Sigmoid colon (tissue), 7 donors: ENCODE results near the gene LRRC2. TPM values are rescaled to one million over a fixed set of nuclear protein-coding genes. Genes with fewer than 3 reads are reported as not detected.

Experiments used
- DNase-seq: peaks from one replicate; pipeline ENCODE4 v3.0.0-alpha.2; 2019
- H3K27ac ChIP-seq, 4 donors: fragments of 200-600 bp; sonication (generic); one replicate each; pipeline ENCODE4 v1.5.1; 2016 to 2019; ENCODE audit warnings: mild to moderate bottlenecking in 1 of 4
- H3K27me3 ChIP-seq, 3 donors: fragments of 200-600 bp; sonication (generic); one replicate each; pipeline ENCODE4 v1.5.1; 2019; ENCODE audit warnings: mild to moderate bottlenecking in 1 of 3
- H3K36me3 ChIP-seq, 4 donors: fragments of 200-600 bp; sonication (generic); one replicate each; pipeline ENCODE4 v1.5.1; 2016 to 2019
- H3K4me1 ChIP-seq, 4 donors: fragments of 200-600 bp; sonication (generic); one replicate each; pipeline ENCODE4 v1.5.1; 2017 to 2019
- H3K4me3 ChIP-seq, 4 donors: fragments of 200-600 bp; sonication (generic); one replicate each; pipeline ENCODE4 v1.5.1; 2017 to 2019; ENCODE audit warnings: mild to moderate bottlenecking in 2 of 4, moderate library complexity in 1 of 4
- H3K9me3 ChIP-seq, 4 donors: fragments of 200-600 bp in 3 of 4; sonication (generic) in 3 of 4; one replicate each; pipeline versions ENCODE4 v1.5.1 to v1.6.1; 2013 to 2019
- EP300 ChIP-seq, 4 donors: sonication (generic); formaldehyde crosslinking; IDR thresholded peaks; one replicate each; pipeline ENCODE4 v1.6.1; 2017; ENCODE audit warnings: antibody characterized with exemption in 4 of 4
- POLR2A ChIP-seq, 2 donors: fragments of 450-650 bp; IDR thresholded peaks; one replicate each; pipeline ENCODE4 v1.6.1; 2016; ENCODE audit warnings: antibody characterized with exemption in 2 of 2, mild to moderate bottlenecking in 2 of 2, moderate library complexity in 2 of 2
- POLR2AphosphoS5 ChIP-seq, 4 donors: sonication (generic); formaldehyde crosslinking; IDR thresholded peaks; one replicate each; pipeline ENCODE4 v1.6.1; 2017; ENCODE audit warnings: antibody characterized with exemption in 4 of 4
- intact Hi-C: fragments of 100-400 bp; cut with DNase I; formaldehyde crosslinking; loops from one replicate; pipeline ENCODE4 v1.15.1; 2023
- polyA plus RNA-seq, 3 donors: library from polyadenylated mRNA; stranded (reverse); fragments of 200-250 nt; gene quantifications; one replicate each; pipeline ENCODE4 v1.2.3, GENCODE V29; 2013
- total RNA-seq, 4 donors: library from RNA; depleted of rRNA; stranded (reverse); fragments of >200 nt; gene quantifications; one replicate each; pipeline ENCODE4 v1.1.0, GENCODE V29; 2016
- TF ChIP-seq, protein P1 (sequence below), 4 experiments: fragments of 450-650 bp in 3 of 4; fragments of 200-600 bp in 1 of 4; IDR thresholded peaks; one replicate each; pipeline ENCODE4 v1.5.1; 2016 to 2019; ENCODE audit warnings: antibody characterized with exemption in 4 of 4, mild to moderate bottlenecking in 3 of 4, moderate library complexity in 2 of 4
- donor health status: healthy with polysubstance abuse.
- donor health status: Bipolar disorder and iron deficiency.
- donor health status: healthy.

Gene LRRC2
- total and polyA plus RNA-seq, 7 donors, result 0.46 to 11.1 (median 3.6) TPM

DNA sequence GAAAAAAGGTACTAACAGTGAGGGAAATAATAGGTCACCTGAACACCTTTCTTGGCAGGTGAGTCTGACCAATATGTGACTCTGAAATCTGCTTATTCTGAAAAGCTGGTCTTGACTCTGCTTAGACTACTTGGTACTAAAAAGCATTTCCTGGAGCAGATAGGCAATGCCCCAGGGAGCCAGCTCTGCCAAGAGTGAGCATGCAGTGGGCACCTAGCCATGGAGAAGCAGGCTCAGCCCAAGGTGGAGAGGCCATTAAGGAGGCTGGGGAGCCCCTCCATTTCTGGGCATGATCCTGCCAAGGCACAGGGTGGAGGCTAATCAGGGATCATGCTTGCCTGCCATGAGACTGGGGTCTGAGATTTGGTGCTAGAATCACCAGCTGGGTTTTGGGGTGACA lies 99.8 kb downstream of the LRRC2 start:
- no peak overlapping the region for H3K27ac ChIP-seq
- H3K36me3 ChIP-seq, result no peaks in the 10 kb centered on the region
- TF ChIP-seq POLR2A (IDR thresholded peaks at IDR 0.05), result no peak
- no peak for TF ChIP-seq EP300 (IDR thresholded peaks at IDR 0.05)
- no peak for TF ChIP-seq POLR2AphosphoS5 (IDR thresholded peaks at IDR 0.05)
- TF ChIP-seq, protein P1, sequence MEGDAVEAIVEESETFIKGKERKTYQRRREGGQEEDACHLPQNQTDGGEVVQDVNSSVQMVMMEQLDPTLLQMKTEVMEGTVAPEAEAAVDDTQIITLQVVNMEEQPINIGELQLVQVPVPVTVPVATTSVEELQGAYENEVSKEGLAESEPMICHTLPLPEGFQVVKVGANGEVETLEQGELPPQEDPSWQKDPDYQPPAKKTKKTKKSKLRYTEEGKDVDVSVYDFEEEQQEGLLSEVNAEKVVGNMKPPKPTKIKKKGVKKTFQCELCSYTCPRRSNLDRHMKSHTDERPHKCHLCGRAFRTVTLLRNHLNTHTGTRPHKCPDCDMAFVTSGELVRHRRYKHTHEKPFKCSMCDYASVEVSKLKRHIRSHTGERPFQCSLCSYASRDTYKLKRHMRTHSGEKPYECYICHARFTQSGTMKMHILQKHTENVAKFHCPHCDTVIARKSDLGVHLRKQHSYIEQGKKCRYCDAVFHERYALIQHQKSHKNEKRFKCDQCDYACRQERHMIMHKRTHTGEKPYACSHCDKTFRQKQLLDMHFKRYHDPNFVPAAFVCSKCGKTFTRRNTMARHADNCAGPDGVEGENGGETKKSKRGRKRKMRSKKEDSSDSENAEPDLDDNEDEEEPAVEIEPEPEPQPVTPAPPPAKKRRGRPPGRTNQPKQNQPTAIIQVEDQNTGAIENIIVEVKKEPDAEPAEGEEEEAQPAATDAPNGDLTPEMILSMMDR (IDR thresholded peaks at IDR 0.05), result no peak
- intact Hi-C loops, result no loop called here
- H3K9me3 ChIP-seq, result no peaks in the 10 kb centered on the region
- no peak for DNase-seq
- H3K27me3 ChIP-seq, result peaks cover 5 to 32% (median 25%) of the 10 kb centered on the region in 3 donors
- no peaks in the 10 kb centered on the region for H3K4me1 ChIP-seq
- H3K4me3 ChIP-seq, result no peak overlapping the region

Other genes starting within 250 kb of the LRRC2 start
- 1 to 10 TPM; 1.1 to 3.1 (median 1.9) TPM for gene CCR2, start 212.2 kb downstream of the LRRC2 start, total RNA-seq
- 1 to 10 TPM in 2 of 3 donors, under 1 TPM in 1; 0.69 to 2.1 (median 1.2) TPM for gene CCR2, start 212.2 kb downstream of the LRRC2 start, polyA plus RNA-seq
- 1 to 10 TPM in 2 of 4 donors, under 1 TPM in 1, not detected in 1; 0.36 to 2.0 (median 1.2) TPM for gene CCR5, start 195.4 kb downstream of the LRRC2 start, total RNA-seq
- gene CCR5, start 195.4 kb downstream of the LRRC2 start, polyA plus RNA-seq, result 1 to 10 TPM in 1 of 3 donors, under 1 TPM in 2; 0.60 to 3.9 (median 0.69) TPM
- gene CCRL2, start 159.0 kb downstream of the LRRC2 start, total RNA-seq, result 1 to 10 TPM in 1 of 4 donors, under 1 TPM in 2, not detected in 1; 0.71 to 3.0 (median 0.99) TPM
- gene CCRL2, start 159.0 kb downstream of the LRRC2 start, polyA plus RNA-seq, result 10 to 100 TPM in 1 of 3 donors, 1 to 10 TPM in 2; 3.0 to 11.2 (median 4.4) TPM
- under 1 TPM in 3 of 4 donors, not detected in 1; 0.16 to 0.36 (median 0.28) TPM for gene LTF, start 101.4 kb downstream of the LRRC2 start, total RNA-seq
- 10 to 100 TPM in 1 of 3 donors, 1 to 10 TPM in 1, not detected in 1; 1.2 to 38.0 TPM for gene LTF, start 101.4 kb downstream of the LRRC2 start, polyA plus RNA-seq
- not detected for gene RTP3, start 68.3 kb downstream of the LRRC2 start, total RNA-seq
- not detected for gene RTP3, start 68.3 kb downstream of the LRRC2 start, polyA plus RNA-seq
- not detected for gene FAM240A, start 46.2 kb upstream of the LRRC2 start, total RNA-seq
- not detected for gene FAM240A, start 46.2 kb upstream of the LRRC2 start, polyA plus RNA-seq
- gene ALS2CL, start 127.4 kb upstream of the LRRC2 start, total RNA-seq, result 10 to 100 TPM in 1 of 4 donors, 1 to 10 TPM in 3; 3.9 to 10.5 (median 4.3) TPM
- 10 to 100 TPM in 1 of 3 donors, 1 to 10 TPM in 2; 5.4 to 35.0 (median 6.0) TPM for gene ALS2CL, start 127.4 kb upstream of the LRRC2 start, polyA plus RNA-seq
- 1 to 10 TPM in 2 of 4 donors, under 1 TPM in 1, not detected in 1; 0.81 to 1.8 (median 1.8) TPM for gene TMIE, start 135.1 kb upstream of the LRRC2 start, total RNA-seq
- gene TMIE, start 135.1 kb upstream of the LRRC2 start, polyA plus RNA-seq, result under 1 TPM in 1 of 3 donors, not detected in 2; 0.63 TPM
- gene PRSS50, start 151.6 kb upstream of the LRRC2 start, total RNA-seq, result 1 to 10 TPM in 1 of 4 donors, under 1 TPM in 2, not detected in 1; 0.16 to 1.1 (median 0.81) TPM
- gene PRSS50, start 151.6 kb upstream of the LRRC2 start, polyA plus RNA-seq, result under 1 TPM in 1 of 3 donors, not detected in 2; 0.03 TPM